Loucy (cell line): ENCODE measurements around the gene CSNK2A2.

Experiments used
- H2AFZ ChIP-seq: fragments of 200-600 bp; sonication (generic); 2 replicates; pipeline ENCODE4 v1.6.0; 2016; ENCODE audit warnings: antibody characterized with exemption, mild to moderate bottlenecking, low read length, moderate library complexity
- H3F3A ChIP-seq: fragments of 200-600 bp; 2 replicates; pipeline ENCODE4 v1.6.0; 2016; ENCODE audit warnings: antibody characterized with exemption, low read depth, mild to moderate bottlenecking
- H3K27me3 ChIP-seq: fragments of 200-600 bp; sonication (generic); 2 replicates; pipeline ENCODE4 v1.6.1; 2014; ENCODE audit warnings: low read length, mild to moderate bottlenecking; ENCODE audit not compliant: insufficient read depth, poor library complexity, severe bottlenecking
- H3K36me3 ChIP-seq: fragments of 200-600 bp; sonication (generic); 2 replicates; pipeline ENCODE4 v1.6.1; 2016; ENCODE audit warnings: low read length; ENCODE audit not compliant: insufficient read depth
- H3K4me1 ChIP-seq: fragments of 200-600 bp; sonication (generic); 2 replicates; pipeline ENCODE4 v1.5.1; 2014; ENCODE audit warnings: low read length, mild to moderate bottlenecking; ENCODE audit not compliant: insufficient read depth, poor library complexity, severe bottlenecking
- H3K4me2 ChIP-seq: fragments of 200-600 bp; sonication (generic); 2 replicates; pipeline ENCODE4 v1.6.0; 2014; ENCODE audit warnings: antibody characterized with exemption, low read length, low read depth, mild to moderate bottlenecking; ENCODE audit not compliant: poor library complexity, severe bottlenecking
- H3K4me3 ChIP-seq: fragments of 200-600 bp; sonication (generic); 2 replicates; pipeline ENCODE4 v1.5.1; 2014; ENCODE audit warnings: low read length, mild to moderate bottlenecking, mixed read lengths; ENCODE audit not compliant: poor library complexity, severe bottlenecking
- H3K79me2 ChIP-seq: fragments of 200-600 bp; sonication (generic); 2 replicates; pipeline ENCODE4 v1.6.1; 2014; ENCODE audit warnings: low read length; ENCODE audit not compliant: insufficient read depth
- H3K9ac ChIP-seq: fragments of 200-600 bp; sonication (generic); 2 replicates; pipeline ENCODE4 v1.6.0; 2014; ENCODE audit warnings: mild to moderate bottlenecking, low read depth, low read length, moderate library complexity; ENCODE audit not compliant: poor library complexity, severe bottlenecking
- H3K9me2 ChIP-seq: fragments of 200-600 bp; sonication (generic); replicated peaks from 2 replicates; pipeline ENCODE4 v1.6.1; 2016; ENCODE audit warnings: low read depth, low read length, mixed read lengths
- H3K9me3 ChIP-seq: fragments of 200-600 bp; sonication (generic); 2 replicates; pipeline ENCODE4 v1.6.1; 2014; ENCODE audit warnings: mild to moderate bottlenecking, antibody characterized with exemption, low read length, low read depth; ENCODE audit not compliant: insufficient read depth
- H4K20me1 ChIP-seq: fragments of 200-600 bp; sonication (generic); 2 replicates; pipeline ENCODE4 v1.6.0; 2014; ENCODE audit warnings: antibody characterized with exemption, low read length, mild to moderate bottlenecking; ENCODE audit not compliant: insufficient read depth, poor library complexity, severe bottlenecking
- CTCF ChIP-seq: fragments of 200-600 bp; sonication (generic); conservative IDR thresholded peaks from 2 replicates; pipeline ENCODE4 v1.5.1; 2014; ENCODE audit warnings: mild to moderate bottlenecking, antibody characterized with exemption, low read length
- EZH2phosphoT487 ChIP-seq: fragments of 200-600 bp; IDR thresholded peaks from 2 replicates; pipeline ENCODE4 v1.6.1; 2018; ENCODE audit warnings: antibody characterized with exemption, mild to moderate bottlenecking, moderate library complexity, borderline replicate concordance

CSNK2A2 gene

GRCh38 chr16:58154345-58154744, 43.6 kb downstream of the CSNK2A2 start:
- no peak for TF ChIP-seq CTCF
- TF ChIP-seq EZH2phosphoT487, result no peak
- Histone ChIP-seq H3K36me3 (peaks cover 4% of the 10 kb centered on the region; the same call in 1 of the 2 replicates), H3F3A (no peaks in the 10 kb centered on the region), H2AFZ (no peak overlapping the region), H3K79me2 (no peaks in the 10 kb centered on the region), H3K27me3 (no peaks in the 10 kb centered on the region), H3K9ac (no peak overlapping the region), H3K9me2 (no peaks in the 10 kb centered on the region), H3K4me3 (no peak overlapping the region), H3K9me3 (no peaks in the 10 kb centered on the region), H4K20me1 (no peaks in the 10 kb centered on the region), H3K4me1 (no peaks in the 10 kb centered on the region), H3K4me2 (no peak overlapping the region)

GRCh38 chr16:58152246-58152868, 45.5 kb downstream of the CSNK2A2 start:
- H3K79me2 ChIP-seq, result no peaks in the 10 kb centered on the region

GRCh38 chr16:58148526-58148925, 49.4 kb downstream of the CSNK2A2 start:
- TF ChIP-seq EZH2phosphoT487 (no peak), CTCF (no peak)
- Histone ChIP-seq H3K9me3 (no peaks in the 10 kb centered on the region), H4K20me1 (no peaks in the 10 kb centered on the region), H3F3A (no peaks in the 10 kb centered on the region), H3K9me2 (no peaks in the 10 kb centered on the region), H3K27me3 (no peaks in the 10 kb centered on the region), H3K79me2 (no peaks in the 10 kb centered on the region), H3K4me1 (no peaks in the 10 kb centered on the region), H3K9ac (no peak overlapping the region), H2AFZ (no peak overlapping the region), H3K36me3 (no peaks in the 10 kb centered on the region), H3K4me2 (no peak overlapping the region), H3K4me3 (no peak overlapping the region)

More at GRCh38 chr16:58152246-58152868, 45.5 kb downstream of the CSNK2A2 start:
- H3K27me3 ChIP-seq, result no peaks in the 10 kb centered on the region
- no peak overlapping the region for H2AFZ ChIP-seq
- H3K36me3 ChIP-seq, result no peaks in the 10 kb centered on the region
- no peak overlapping the region for H3K9ac ChIP-seq
- no peaks in the 10 kb centered on the region for H3K4me1 ChIP-seq
- H3K4me2 ChIP-seq, result no peak overlapping the region
- H3K4me3 ChIP-seq, result no peak overlapping the region
- TF ChIP-seq EZH2phosphoT487 (no peak), CTCF (no peak)
- no peaks in the 10 kb centered on the region for H3K9me2 ChIP-seq
- no peaks in the 10 kb centered on the region for H3K9me3 ChIP-seq
- H3F3A ChIP-seq, result no peaks in the 10 kb centered on the region
- no peaks in the 10 kb centered on the region for H4K20me1 ChIP-seq
